Fibroblast of villous mesenchyme (primary cell): ENCODE measurements around the gene RTN4R. TPM values are rescaled to one million over a fixed set of nuclear protein-coding genes. Genes with fewer than 3 reads are reported as not detected.

Source experiments
- DNase-seq: peaks from one replicate; pipeline ENCODE4 v3.0.0-alpha.2; 2010; ENCODE audit warnings: low read depth
- H3K4me3 ChIP-seq: 2 replicates; pipeline ENCODE4 v1.5.1; 2011; ENCODE audit warnings: low read depth, mild to moderate bottlenecking, low read length
- CTCF ChIP-seq: IDR thresholded peaks from 2 replicates; pipeline ENCODE4 v1.5.1; 2012; ENCODE audit warnings: low read depth, mild to moderate bottlenecking, low read length; ENCODE audit not compliant: insufficient read depth
- total RNA-seq: library from RNA; depleted of rRNA; stranded (reverse); fragments of >200 nt; gene quantifications from 2 replicates; pipeline ENCODE4 v1.2.3, GENCODE V29; 2012

The RTN4R gene
- total RNA-seq, 1 donor = 1.3 TPM

GRCh38 chr22:20232237-20232598 is 35.9 kb downstream of the RTN4R start:
- H3K4me3 ChIP-seq = no peak overlapping the region
- no peak for TF ChIP-seq CTCF
- DNase-seq = no peak

GRCh38 chr22:20231514-20232236 is 36.4 kb downstream of the RTN4R start:
- no peak overlapping the region for H3K4me3 ChIP-seq
- no peak for TF ChIP-seq CTCF
- no peak for DNase-seq

GRCh38 chr22:20230777-20231420 is 37.2 kb downstream of the RTN4R start:
- no peak overlapping the region for H3K4me3 ChIP-seq
- DNase-seq = no peak
- no peak for TF ChIP-seq CTCF

- no peak for DNase-seq
- no peak for TF ChIP-seq CTCF
- no peak overlapping the region for H3K4me3 ChIP-seq
These were observed 38.0 kb downstream of the RTN4R start for GRCh38 chr22:20229916-20230775.

- DNase-seq = no peak
- no peak for TF ChIP-seq CTCF
These were observed 39.2 kb downstream of the RTN4R start for GRCh38 chr22:20228939-20229272.

GRCh38 chr22:20228055-20228938 is 39.8 kb downstream of the RTN4R start:
- no peak for TF ChIP-seq CTCF
- H3K4me3 ChIP-seq = no peak overlapping the region
- DNase-seq = no peak

More at GRCh38 chr22:20228939-20229272, 39.2 kb downstream of the RTN4R start:
- no peak overlapping the region for H3K4me3 ChIP-seq
